ENCODE data around the gene PLPPR1. TPM values are rescaled to one million over a fixed set of nuclear protein-coding genes. Genes with fewer than 3 reads are reported as not detected.
A peak's percentile ranks its signal among the peaks of the same experiment; 100 is the strongest.

PLPPR1 gene
- polyA plus RNA-seq, 3 donors, result not detected

DNA sequence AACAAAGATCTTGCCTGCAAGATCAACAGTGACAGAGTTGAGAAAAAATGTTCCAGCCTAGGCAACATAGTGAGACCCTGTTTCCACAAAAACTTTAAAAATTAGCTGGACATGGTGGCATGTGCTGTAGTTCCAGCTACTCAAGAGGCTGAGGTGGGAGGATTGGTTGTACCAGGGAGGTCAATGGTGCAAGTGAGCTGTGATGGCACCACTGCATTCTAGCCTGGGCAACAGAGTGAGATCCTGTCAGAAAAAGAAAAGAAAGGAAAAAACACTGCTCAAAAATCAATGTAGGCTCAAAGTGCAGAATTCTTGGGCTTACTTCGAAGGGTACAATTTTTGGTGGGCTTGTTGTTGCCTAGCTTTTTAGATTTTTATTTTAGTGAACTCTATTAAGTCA is 145.4 kb downstream of the PLPPR1 start:
- Histone ChIP-seq H3K27me3 (ENCODE audit: control insufficient read depth in 2 of 2, insufficient read depth in 2 of 2, low read length in 2 of 2) (no peaks in the 10 kb centered on the region), H3K36me3 (replicated peaks in 1 of 2; ENCODE audit: control insufficient read depth in 1 of 2, insufficient read depth in 2 of 2, low read length in 2 of 2) (no peaks in the 10 kb centered on the region), H3K4me3 (replicated peaks in 1 of 3; ENCODE audit: low read depth in 2 of 3, low read length in 3 of 3) (no peak overlapping the region), H3K9ac (ENCODE audit: insufficient read depth, low read length, poor library complexity, severe bottlenecking) (no peak overlapping the region), H4K20me1 (ENCODE audit: insufficient read depth, low read length) (no peaks in the 10 kb centered on the region), H3K27ac (ENCODE audit: low read depth in 1 of 2, low read length in 2 of 2) (no peak overlapping the region), H2AFZ (ENCODE audit: insufficient read depth, low read depth, low read length, poor library complexity, severe bottlenecking) (no peak overlapping the region), H3K4me1 (ENCODE audit: control insufficient read depth in 1 of 2, insufficient read depth in 2 of 2, low read length in 2 of 2) (no peaks in the 10 kb centered on the region), H3K9me3 (replicated peaks in 1 of 2; ENCODE audit: control insufficient read depth in 1 of 2, insufficient read depth in 1 of 2, low read length in 2 of 2) (peaks cover 0 to 6% of the 10 kb centered on the region in 2 donors), H3K79me2 (ENCODE audit: insufficient read depth, low read length) (no peaks in the 10 kb centered on the region), H3K4me2 (replicated peaks; ENCODE audit: extremely low read depth, low read length, poor library complexity, severe bottlenecking) (no peak overlapping the region)
- no peaks in the 10 kb centered on the region for H3K36me3 Mint-ChIP-seq
- no peak for DNase-seq
- H3K27ac Mint-ChIP-seq, result no peak overlapping the region
- TF ChIP-seq, protein P1, sequence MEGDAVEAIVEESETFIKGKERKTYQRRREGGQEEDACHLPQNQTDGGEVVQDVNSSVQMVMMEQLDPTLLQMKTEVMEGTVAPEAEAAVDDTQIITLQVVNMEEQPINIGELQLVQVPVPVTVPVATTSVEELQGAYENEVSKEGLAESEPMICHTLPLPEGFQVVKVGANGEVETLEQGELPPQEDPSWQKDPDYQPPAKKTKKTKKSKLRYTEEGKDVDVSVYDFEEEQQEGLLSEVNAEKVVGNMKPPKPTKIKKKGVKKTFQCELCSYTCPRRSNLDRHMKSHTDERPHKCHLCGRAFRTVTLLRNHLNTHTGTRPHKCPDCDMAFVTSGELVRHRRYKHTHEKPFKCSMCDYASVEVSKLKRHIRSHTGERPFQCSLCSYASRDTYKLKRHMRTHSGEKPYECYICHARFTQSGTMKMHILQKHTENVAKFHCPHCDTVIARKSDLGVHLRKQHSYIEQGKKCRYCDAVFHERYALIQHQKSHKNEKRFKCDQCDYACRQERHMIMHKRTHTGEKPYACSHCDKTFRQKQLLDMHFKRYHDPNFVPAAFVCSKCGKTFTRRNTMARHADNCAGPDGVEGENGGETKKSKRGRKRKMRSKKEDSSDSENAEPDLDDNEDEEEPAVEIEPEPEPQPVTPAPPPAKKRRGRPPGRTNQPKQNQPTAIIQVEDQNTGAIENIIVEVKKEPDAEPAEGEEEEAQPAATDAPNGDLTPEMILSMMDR (IDR thresholded peaks at IDR 0.05), result no peak
- whole genome bisulfite sequencing (ENCODE audit: insufficient coverage), result no CpG with 5 or more reads among the region's 1 CpG
- peaks cover 0 to 9% (median 3%) of the 10 kb centered on the region in 7 donors for H3K9me3 Mint-ChIP-seq
- intact Hi-C loops (cut with micrococcal nuclease), result no loop called here
- H3K27me3 Mint-ChIP-seq (ENCODE audit: low read depth in 3 of 3), result no peaks in the 10 kb centered on the region
- no peak overlapping the region for H3K4me3 Mint-ChIP-seq
- H3K4me1 Mint-ChIP-seq, result no peaks in the 10 kb centered on the region

DNA sequence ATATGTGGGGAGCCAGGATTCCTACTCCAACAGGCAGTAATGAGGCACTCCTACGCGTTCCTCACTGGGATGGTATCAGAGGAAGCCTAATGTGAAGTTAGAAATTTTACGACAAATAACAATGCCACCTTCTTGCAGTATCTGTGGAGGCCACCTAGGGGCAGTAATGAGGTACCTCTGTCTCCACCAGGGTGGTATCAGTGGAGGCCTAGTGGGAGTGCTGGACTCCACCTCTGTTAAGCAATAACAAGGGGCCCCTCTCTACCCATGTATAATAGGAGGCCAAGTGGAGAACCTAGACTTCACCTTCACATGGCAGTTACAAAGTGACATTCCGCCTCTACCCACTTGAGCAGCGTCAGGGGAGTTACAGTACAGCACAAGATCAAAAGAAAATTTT is 147.9 kb downstream of the PLPPR1 start:
- Histone ChIP-seq H3K4me3 (replicated peaks in 1 of 3; ENCODE audit: low read depth in 2 of 3, low read length in 3 of 3) (no peak overlapping the region), H2AFZ (ENCODE audit: insufficient read depth, low read depth, low read length, poor library complexity, severe bottlenecking) (no peak overlapping the region), H3K9ac (ENCODE audit: insufficient read depth, low read length, poor library complexity, severe bottlenecking) (no peak overlapping the region), H3K9me3 (replicated peaks in 1 of 2; ENCODE audit: control insufficient read depth in 1 of 2, insufficient read depth in 1 of 2, low read length in 2 of 2) (peaks cover 0 to 6% of the 10 kb centered on the region in 2 donors), H3K4me2 (replicated peaks; ENCODE audit: extremely low read depth, low read length, poor library complexity, severe bottlenecking) (no peak overlapping the region), H3K79me2 (ENCODE audit: insufficient read depth, low read length) (no peaks in the 10 kb centered on the region), H3K27ac (ENCODE audit: low read depth in 1 of 2, low read length in 2 of 2) (no peak overlapping the region), H3K36me3 (replicated peaks in 1 of 2; ENCODE audit: control insufficient read depth in 1 of 2, insufficient read depth in 2 of 2, low read length in 2 of 2) (no peaks in the 10 kb centered on the region), H3K27me3 (ENCODE audit: control insufficient read depth in 2 of 2, insufficient read depth in 2 of 2, low read length in 2 of 2) (no peaks in the 10 kb centered on the region), H3K4me1 (ENCODE audit: control insufficient read depth in 1 of 2, insufficient read depth in 2 of 2, low read length in 2 of 2) (no peaks in the 10 kb centered on the region), H4K20me1 (ENCODE audit: insufficient read depth, low read length) (no peaks in the 10 kb centered on the region)
- TF ChIP-seq, protein P1 (IDR thresholded peaks at IDR 0.05), result peak; percentile 15
- H3K9me3 Mint-ChIP-seq, result peaks cover 0 to 9% (median 2%) of the 10 kb centered on the region in 7 donors
- H3K36me3 Mint-ChIP-seq, result no peaks in the 10 kb centered on the region
- no peaks in the 10 kb centered on the region for H3K27me3 Mint-ChIP-seq (ENCODE audit: low read depth in 3 of 3)
- H3K4me1 Mint-ChIP-seq, result no peaks in the 10 kb centered on the region
- intact Hi-C loops (cut with micrococcal nuclease), result no loop called here
- H3K4me3 Mint-ChIP-seq, result no peak overlapping the region
- WGBS (ENCODE audit: insufficient coverage), result 90% methylated on average over 2 of the region's 5 CpGs
- no peak overlapping the region for H3K27ac Mint-ChIP-seq
- DNase-seq, result no peak

Measured in CD14-positive monocyte (primary cell).